Upper lobe of left lung (tissue), 4 donors: ENCODE data around the gene KIAA1755.

ENCODE experiments used
- CTCF ChIP-seq, 6 experiments: fragments of 450-650 bp in 4 of 6; fragments of 200-600 bp in 2 of 6; sonication (generic) in 2 of 6; IDR thresholded peaks; one replicate each; pipeline ENCODE4 v1.5.1; 2016 to 2019; ENCODE audit warnings: antibody characterized with exemption in 6 of 6
- EP300 ChIP-seq, 4 donors: sonication (generic); formaldehyde crosslinking; IDR thresholded peaks; one replicate each; pipeline ENCODE4 v1.5.1; 2017; ENCODE audit warnings: antibody characterized with exemption in 4 of 4, control low read depth in 2 of 4
- POLR2A ChIP-seq, 4 donors: fragments of 450-650 bp; IDR thresholded peaks; one replicate each; pipeline ENCODE4 v1.5.1; 2016 to 2017; ENCODE audit warnings: antibody characterized with exemption in 4 of 4, mild to moderate bottlenecking in 2 of 4
- POLR2AphosphoS5 ChIP-seq, 2 donors: sonication (generic); formaldehyde crosslinking; IDR thresholded peaks; one replicate each; pipeline ENCODE4 v1.5.1; 2017; ENCODE audit warnings: antibody characterized with exemption in 2 of 2

- TF ChIP-seq POLR2A (IDR thresholded peaks at IDR 0.05): no peak
- TF ChIP-seq CTCF (IDR thresholded peaks at IDR 0.05): no peak
- TF ChIP-seq EP300 (IDR thresholded peaks at IDR 0.05): no peak
- no peak for TF ChIP-seq POLR2AphosphoS5 (IDR thresholded peaks at IDR 0.05)
These were observed 29.5 kb downstream of the KIAA1755 start for GRCh38 chr20:38230957-38231526.
